Endothelial cell of umbilical vein (primary cell): Measurements from ENCODE around the gene AKNA.

Source experiments
- CTCF ChIP-seq, 2 donors: IDR thresholded peaks; 1 replicate in 1 of 2; 2 replicates in 1 of 2; pipeline ENCODE4 v1.5.1; 2011; ENCODE audit warnings: low read length in 2 of 2, mild to moderate bottlenecking in 2 of 2, moderate library complexity in 2 of 2, control low read depth in 1 of 2, inconsistent platforms in 1 of 2, low read depth in 1 of 2; ENCODE audit not compliant: insufficient read depth in 1 of 2; ENCODE audit errors: extremely low read depth in 1 of 2
- FOS ChIP-seq: IDR thresholded peaks from 2 replicates; pipeline ENCODE4 v1.6.1; 2011; ENCODE audit warnings: mild to moderate bottlenecking, low read length, moderate library complexity, borderline replicate concordance; ENCODE audit not compliant: insufficient read depth
- POLR2A ChIP-seq: IDR thresholded peaks from 2 replicates; pipeline ENCODE4 v1.6.1; 2012; ENCODE audit warnings: low read depth, mild to moderate bottlenecking, control low read depth, low read length

GRCh38 chr9:114285166-114285867, 102.5 kb downstream of the AKNA start:
- TF ChIP-seq POLR2A (no peak), FOS (peak; percentile 34), CTCF (IDR thresholded peaks at IDR 0.05; ENCODE audit: extremely low read depth in 1 of 2, insufficient read depth in 1 of 2, low read depth in 1 of 2, low read length in 2 of 2) (no peak)
